ENCODE measurements around the gene CRY2.

DNA sequence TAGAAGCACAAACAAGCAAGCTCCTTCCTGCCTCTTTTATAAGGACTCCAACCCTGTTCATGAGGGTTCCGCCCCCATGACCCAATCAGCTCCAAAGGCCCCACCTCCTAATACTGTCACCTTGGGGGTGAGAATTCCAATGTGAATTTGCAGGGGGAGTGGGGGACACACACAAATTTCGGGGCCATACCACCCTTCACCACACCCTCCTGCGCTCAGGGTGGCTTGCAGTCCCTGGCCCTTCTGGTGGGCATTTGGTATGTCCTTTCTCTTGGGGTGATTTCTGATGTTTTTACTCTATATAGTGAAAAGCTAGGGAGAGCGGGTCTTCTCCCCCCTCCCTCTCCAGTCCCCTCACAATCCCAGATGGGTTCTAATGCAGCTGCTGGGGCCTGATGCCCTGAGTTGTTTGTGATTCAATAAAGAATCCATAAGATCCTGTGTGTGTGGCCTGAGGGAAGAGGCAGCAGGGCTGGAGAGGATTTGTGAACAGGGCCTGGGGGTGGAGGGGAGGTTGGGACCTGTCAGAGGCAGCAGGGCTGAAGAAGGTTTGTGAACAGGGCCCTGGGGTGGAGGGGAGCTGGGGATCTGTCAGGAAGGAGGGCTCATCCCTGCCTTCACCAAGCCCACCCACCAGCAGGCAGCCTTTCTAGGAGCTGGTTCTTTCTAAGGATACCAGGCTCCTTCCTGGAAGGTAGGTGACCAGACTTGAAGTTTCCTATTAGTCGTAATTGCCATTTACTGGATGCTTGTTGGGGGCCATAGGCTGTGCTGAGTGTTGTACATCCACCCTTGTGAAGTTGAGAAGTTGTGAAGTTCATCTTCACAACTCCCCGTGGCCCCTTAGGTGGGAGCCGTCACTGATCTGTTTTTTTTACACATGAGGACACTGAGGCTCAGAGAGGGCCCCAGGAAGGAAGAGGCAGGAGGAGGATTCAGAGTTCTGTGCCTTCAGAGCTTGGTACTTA, 34.4 kb upstream of the CRY2 start:
- TF ChIP-seq, protein P1, sequence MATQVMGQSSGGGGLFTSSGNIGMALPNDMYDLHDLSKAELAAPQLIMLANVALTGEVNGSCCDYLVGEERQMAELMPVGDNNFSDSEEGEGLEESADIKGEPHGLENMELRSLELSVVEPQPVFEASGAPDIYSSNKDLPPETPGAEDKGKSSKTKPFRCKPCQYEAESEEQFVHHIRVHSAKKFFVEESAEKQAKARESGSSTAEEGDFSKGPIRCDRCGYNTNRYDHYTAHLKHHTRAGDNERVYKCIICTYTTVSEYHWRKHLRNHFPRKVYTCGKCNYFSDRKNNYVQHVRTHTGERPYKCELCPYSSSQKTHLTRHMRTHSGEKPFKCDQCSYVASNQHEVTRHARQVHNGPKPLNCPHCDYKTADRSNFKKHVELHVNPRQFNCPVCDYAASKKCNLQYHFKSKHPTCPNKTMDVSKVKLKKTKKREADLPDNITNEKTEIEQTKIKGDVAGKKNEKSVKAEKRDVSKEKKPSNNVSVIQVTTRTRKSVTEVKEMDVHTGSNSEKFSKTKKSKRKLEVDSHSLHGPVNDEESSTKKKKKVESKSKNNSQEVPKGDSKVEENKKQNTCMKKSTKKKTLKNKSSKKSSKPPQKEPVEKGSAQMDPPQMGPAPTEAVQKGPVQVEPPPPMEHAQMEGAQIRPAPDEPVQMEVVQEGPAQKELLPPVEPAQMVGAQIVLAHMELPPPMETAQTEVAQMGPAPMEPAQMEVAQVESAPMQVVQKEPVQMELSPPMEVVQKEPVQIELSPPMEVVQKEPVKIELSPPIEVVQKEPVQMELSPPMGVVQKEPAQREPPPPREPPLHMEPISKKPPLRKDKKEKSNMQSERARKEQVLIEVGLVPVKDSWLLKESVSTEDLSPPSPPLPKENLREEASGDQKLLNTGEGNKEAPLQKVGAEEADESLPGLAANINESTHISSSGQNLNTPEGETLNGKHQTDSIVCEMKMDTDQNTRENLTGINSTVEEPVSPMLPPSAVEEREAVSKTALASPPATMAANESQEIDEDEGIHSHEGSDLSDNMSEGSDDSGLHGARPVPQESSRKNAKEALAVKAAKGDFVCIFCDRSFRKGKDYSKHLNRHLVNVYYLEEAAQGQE (IDR thresholded peaks at IDR 0.05; ENCODE audit: low read depth), result no peak
- TF ChIP-seq, protein P2, sequence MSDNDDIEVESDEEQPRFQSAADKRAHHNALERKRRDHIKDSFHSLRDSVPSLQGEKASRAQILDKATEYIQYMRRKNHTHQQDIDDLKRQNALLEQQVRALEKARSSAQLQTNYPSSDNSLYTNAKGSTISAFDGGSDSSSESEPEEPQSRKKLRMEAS (IDR thresholded peaks at IDR 0.05), result no peak
- TF ChIP-seq, protein P3, sequence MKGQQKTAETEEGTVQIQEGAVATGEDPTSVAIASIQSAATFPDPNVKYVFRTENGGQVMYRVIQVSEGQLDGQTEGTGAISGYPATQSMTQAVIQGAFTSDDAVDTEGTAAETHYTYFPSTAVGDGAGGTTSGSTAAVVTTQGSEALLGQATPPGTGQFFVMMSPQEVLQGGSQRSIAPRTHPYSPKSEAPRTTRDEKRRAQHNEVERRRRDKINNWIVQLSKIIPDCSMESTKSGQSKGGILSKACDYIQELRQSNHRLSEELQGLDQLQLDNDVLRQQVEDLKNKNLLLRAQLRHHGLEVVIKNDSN (IDR thresholded peaks at IDR 0.05), result no peak
- no peak for TF ChIP-seq TAF1 (IDR thresholded peaks at IDR 0.05; ENCODE audit: low read depth)
- no peak for TF ChIP-seq FOXM1 (IDR thresholded peaks at IDR 0.05; ENCODE audit: borderline replicate concordance, low read depth)
- no peak for TF ChIP-seq CEBPB (IDR thresholded peaks at IDR 0.05)
- TF ChIP-seq CREB1 (IDR thresholded peaks at IDR 0.05; ENCODE audit: low read depth), result no peak
- no peak for TF ChIP-seq RAD21 (IDR thresholded peaks at IDR 0.05; ENCODE audit: low read depth)
- TF ChIP-seq YY1 (IDR thresholded peaks at IDR 0.05; ENCODE audit: low read depth), result no peak
- no peak for TF ChIP-seq EP300 (IDR thresholded peaks at IDR 0.05; ENCODE audit: borderline replicate concordance)
- TF ChIP-seq TCF12 (IDR thresholded peaks at IDR 0.05; ENCODE audit: low read depth), result no peak
- no peak for TF ChIP-seq TEAD4 (IDR thresholded peaks at IDR 0.05)
- TF ChIP-seq ZBTB7A (IDR thresholded peaks at IDR 0.05; ENCODE audit: low read depth), result no peak
